ENCODE measurements around the gene RNF13.
"Not testable (repeated sequence)": the region's sequence is repeated elsewhere in the genome, so short reads cannot be mapped to it uniquely, and the experiment has no call there.

The RNF13 gene

GRCh38 chr3:149970716-149971402 lies 157.8 kb downstream of the RNF13 start, which contains the start of gene PFN2:
PFN2 (minus strand) TSS chr3:149970895; CDS start chr3:149970856, 39 bp downstream.
- peak within 1 kb of the TSS; percentile 1 to 86 (median 68) for H3K27ac ChIP-seq
- peak within 1 kb of the TSS; percentile 49 to 97 (median 77) for H3K4me3 ChIP-seq

- H3K4me3 ChIP-seq: peak overlapping the region; percentile 49 to 97 (median 77)
- peak overlapping the region in 18 of 21 experiments; percentile 2 to 86 (median 64) for H3K27ac ChIP-seq
These were observed 158.5 kb downstream of the RNF13 start for GRCh38 chr3:149971403-149972075.

- no peak overlapping the region for H3K27ac ChIP-seq
- H3K4me3 ChIP-seq: no peak overlapping the region
These were observed 162.9 kb downstream of the RNF13 start for GRCh38 chr3:149975919-149976318.

GRCh38 chr3:149977386-149977785 lies 164.4 kb downstream of the RNF13 start:
- Histone ChIP-seq H3K4me3 (no peak overlapping the region), H3K27ac (no peak overlapping the region)

GRCh38 chr3:149981979-149982378 lies 169.0 kb downstream of the RNF13 start:
- not testable (repeated sequence) for H3K27ac ChIP-seq, H3K4me3 ChIP-seq

- not testable (repeated sequence) for H3K27ac ChIP-seq, H3K4me3 ChIP-seq
These were observed 170.0 kb downstream of the RNF13 start for GRCh38 chr3:149983053-149983452.

GRCh38 chr3:149983628-149984027 lies 170.6 kb downstream of the RNF13 start:
- Histone ChIP-seq H3K27ac (no peak overlapping the region), H3K4me3 (no peak overlapping the region)

GRCh38 chr3:149989307-149989706 lies 176.3 kb downstream of the RNF13 start:
- H3K27ac ChIP-seq: no peak overlapping the region
- no peak overlapping the region for H3K4me3 ChIP-seq

GRCh38 chr3:149990423-149990948 lies 177.5 kb downstream of the RNF13 start:
- H3K27ac ChIP-seq: no peak overlapping the region
- no peak overlapping the region for H3K4me3 ChIP-seq

- Histone ChIP-seq H3K27ac (no peak overlapping the region), H3K4me3 (no peak overlapping the region)
These were observed 179.5 kb downstream of the RNF13 start for GRCh38 chr3:149992416-149993058.

GRCh38 chr3:149998946-149999345 lies 185.9 kb downstream of the RNF13 start:
- H3K4me3 ChIP-seq: no peak overlapping the region
- H3K27ac ChIP-seq: no peak overlapping the region

GRCh38 chr3:149999421-149999820 lies 186.4 kb downstream of the RNF13 start:
- Histone ChIP-seq H3K27ac (no peak overlapping the region), H3K4me3 (no peak overlapping the region)

- Histone ChIP-seq H3K27ac (no peak overlapping the region), H3K4me3 (no peak overlapping the region)
These were observed 187.6 kb downstream of the RNF13 start for GRCh38 chr3:150000641-150001040.

- no peak overlapping the region for H3K27ac ChIP-seq
- no peak overlapping the region for H3K4me3 ChIP-seq
These were observed 192.5 kb downstream of the RNF13 start for GRCh38 chr3:150005243-150006112.

GRCh38 chr3:150006794-150007193 lies 193.8 kb downstream of the RNF13 start:
- Histone ChIP-seq H3K4me3 (no peak overlapping the region), H3K27ac (no peak overlapping the region)

Data from skin epidermis (tissue), 12 donors.